ENCODE results near the gene WDFY4.

WDFY4 gene

GRCh38 chr10:48818861-48819520, 134.3 kb downstream of the WDFY4 start:
- DNase-seq (ENCODE audit: low read depth) = no peak

GRCh38 chr10:48819783-48820182, 135.1 kb downstream of the WDFY4 start:
- no peak for DNase-seq (ENCODE audit: low read depth)

DNA sequence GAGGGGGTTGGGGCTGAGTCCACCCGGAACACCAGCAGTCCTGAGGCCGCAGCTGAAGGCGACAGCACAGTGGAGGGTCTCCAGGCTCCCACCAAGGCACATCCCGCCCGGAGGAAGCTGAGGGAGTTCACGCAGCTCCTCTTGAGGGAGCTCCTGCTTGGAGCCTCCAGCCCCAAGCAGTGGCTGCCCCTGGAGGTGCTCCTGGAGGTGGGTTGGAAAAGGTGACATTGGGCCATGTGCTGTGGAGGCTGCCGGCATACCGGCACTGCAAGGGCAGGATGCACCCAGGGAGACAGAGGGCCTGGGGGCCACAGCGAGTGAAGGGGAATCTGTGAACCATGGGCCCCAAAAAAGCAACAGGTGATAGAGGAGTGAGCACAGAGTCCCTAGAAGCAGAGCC, 135.6 kb downstream of the WDFY4 start:
- no peak for DNase-seq (ENCODE audit: low read depth)

DNA sequence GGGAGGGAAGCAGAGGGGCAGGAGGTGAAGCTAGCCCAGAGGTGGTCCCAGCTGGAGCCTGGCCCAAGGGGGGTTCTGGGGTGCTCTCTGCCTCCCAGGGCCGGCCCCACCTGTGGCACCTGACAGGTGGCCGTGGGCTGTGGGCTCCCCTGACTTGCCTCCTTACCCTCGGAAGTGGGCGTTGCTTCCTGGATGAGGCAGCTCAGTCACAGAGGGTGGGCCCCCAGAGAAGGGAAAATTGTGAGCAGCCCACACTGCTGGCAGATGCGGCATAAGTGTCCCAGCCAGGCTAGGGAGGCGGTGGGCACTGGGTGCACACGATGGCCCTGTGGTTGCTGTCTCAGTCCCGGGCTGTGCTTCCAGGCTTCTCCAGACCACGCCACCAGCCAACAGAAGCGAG, 136.0 kb downstream of the WDFY4 start:
- no peak for DNase-seq (ENCODE audit: low read depth)

DNA sequence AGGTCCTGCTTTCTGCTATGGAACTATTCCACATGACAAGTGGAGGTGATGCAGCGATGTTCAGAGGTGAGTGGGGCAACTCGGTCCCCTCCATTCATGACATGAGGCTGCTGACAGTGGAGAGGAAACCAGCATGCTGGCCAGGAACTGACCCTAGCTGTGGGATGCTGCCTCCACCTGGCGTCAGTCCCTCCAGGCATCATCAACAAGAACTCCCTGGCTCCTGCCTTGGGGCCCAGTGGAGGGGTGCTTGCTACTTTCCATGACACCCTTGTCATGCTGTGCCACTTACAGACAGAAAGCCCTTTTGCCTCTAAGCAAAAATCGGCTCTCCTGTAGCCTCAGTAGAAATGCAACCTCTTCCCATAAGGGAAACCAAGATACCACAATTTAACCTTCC, 136.4 kb downstream of the WDFY4 start:
- DNase-seq (ENCODE audit: low read depth) = no peak

DNA sequence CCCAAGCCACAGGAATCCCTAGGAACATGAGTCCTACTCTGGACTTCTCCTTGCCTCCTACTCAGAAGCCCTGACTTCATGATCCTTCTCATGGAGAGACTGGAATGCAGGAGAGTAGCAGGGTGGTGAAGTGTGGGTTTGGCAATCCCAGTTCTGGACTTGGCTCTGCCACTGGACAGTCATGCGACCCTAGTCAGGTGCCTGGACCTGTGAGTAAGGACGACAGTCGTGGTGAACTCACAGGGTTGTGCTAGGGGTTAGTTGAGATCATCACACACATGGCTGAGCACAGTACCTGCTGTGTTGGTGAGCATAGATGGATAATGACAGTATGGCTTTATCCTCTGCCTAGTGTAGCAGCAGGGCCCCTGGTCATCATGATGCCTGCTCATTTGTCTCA, 137.0 kb downstream of the WDFY4 start:
- DNase-seq (ENCODE audit: low read depth) = no peak

- DNase-seq (ENCODE audit: low read depth) = no peak
Measured at GRCh38 chr10:48833674-48834073, 149.0 kb downstream of the WDFY4 start.

DNA sequence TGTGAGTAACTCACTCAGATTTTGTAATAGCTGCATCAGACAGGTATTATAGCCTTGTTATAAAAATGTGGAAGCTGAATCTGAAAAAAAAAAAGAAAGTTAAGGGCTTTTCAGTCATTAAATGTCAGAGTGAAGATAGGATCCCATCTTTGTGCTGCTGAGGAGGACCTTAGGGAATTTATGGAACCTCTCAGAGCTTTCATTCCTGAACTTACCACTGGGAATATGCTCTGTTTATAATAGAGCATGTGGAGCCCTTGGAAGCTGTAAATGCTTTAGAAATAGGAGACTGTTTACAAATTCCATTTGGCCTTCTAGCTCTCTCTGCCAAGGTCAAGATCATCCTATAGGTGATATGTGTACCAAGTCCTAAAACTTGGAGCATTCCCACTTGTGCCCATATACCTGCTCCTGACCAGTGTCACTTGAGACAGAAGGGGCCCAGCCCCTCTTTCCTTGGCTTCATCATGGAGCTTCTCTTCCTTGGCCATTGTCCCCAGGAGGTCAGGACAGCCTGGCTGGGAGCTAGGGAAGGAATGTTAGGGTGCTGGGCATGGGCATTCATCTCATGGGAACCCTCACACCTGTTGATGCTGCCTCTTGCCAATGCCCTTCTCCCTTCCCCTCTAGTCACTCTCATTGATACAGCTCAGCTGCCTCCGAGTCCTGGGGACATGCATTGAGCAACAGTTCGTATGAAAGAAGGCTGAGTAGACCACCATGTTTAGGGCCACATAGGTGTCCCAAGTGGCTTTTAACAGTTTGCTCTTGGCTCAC, 149.7 kb downstream of the WDFY4 start:
- no peak for DNase-seq (ENCODE audit: low read depth)

DNA sequence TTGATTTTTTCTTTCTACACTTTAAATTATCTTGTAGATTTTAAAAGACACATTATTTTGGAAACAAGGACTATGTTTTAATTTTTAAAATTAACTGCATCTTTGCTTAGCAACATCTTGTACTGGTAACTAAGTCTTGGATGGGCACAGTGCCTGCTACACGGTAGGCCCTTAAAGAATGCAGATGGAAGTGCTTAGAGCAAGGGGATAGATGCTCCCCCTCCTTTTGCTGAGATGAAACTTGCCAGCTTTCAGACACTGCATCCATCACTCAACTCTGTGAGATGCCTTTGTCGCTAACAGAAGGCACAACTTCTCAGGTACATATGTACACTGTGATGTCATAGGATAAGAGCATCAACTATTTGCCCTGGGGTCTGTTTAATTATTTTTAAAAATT, 151.1 kb downstream of the WDFY4 start:
- no peak for DNase-seq (ENCODE audit: low read depth)

GRCh38 chr10:48836605-48837004, 151.9 kb downstream of the WDFY4 start:
- DNase-seq (ENCODE audit: low read depth) = no peak

- no peak for DNase-seq (ENCODE audit: low read depth)
Measured at GRCh38 chr10:48838834-48839233, 154.2 kb downstream of the WDFY4 start.

GRCh38 chr10:48839809-48840679, 155.4 kb downstream of the WDFY4 start:
- DNase-seq (ENCODE audit: low read depth) = no peak

DNA sequence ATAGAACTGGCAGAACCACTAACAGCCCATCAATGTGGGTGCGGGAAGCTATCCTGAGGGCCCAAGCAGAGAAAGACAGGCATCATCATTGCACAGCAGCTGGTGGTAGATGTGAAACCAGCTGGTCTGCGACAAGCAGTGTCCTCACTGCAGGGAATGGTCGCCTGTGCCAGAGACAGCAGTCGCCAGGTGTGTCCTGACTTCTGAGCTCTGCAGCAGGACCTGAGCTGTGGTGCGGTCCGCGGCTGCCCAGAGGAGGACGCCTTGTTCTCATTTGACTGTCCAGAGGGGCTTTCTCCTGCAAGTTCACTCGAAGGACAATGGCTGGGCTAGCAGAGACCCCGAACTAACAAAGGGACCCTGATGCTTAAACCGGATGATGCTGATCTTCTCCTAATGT, 157.6 kb downstream of the WDFY4 start:
- no peak for DNase-seq (ENCODE audit: low read depth)

DNA sequence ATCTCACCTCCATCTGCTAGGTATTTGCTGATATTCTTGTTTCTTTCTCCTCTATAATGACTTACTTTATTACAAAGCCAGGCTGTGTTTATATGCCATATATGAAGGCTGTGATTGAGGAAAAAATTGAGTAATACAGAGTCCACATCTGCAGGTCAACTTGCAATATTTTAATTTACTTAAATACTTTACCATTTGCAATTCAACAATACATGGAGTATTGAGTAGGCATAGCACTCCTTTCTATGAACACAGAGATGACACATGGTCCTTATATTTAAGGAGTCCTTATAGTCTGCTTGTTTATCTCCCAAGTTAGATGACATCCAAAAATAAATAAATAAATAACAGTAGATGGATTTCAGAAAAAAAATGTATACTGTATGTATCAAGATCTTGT, 158.5 kb downstream of the WDFY4 start:
- DNase-seq (ENCODE audit: low read depth) = no peak

- DNase-seq (ENCODE audit: low read depth) = no peak
Measured at GRCh38 chr10:48844616-48845015, 159.9 kb downstream of the WDFY4 start.

- no peak for DNase-seq (ENCODE audit: low read depth)
Measured at GRCh38 chr10:48845512-48845911, 160.8 kb downstream of the WDFY4 start.

DNA sequence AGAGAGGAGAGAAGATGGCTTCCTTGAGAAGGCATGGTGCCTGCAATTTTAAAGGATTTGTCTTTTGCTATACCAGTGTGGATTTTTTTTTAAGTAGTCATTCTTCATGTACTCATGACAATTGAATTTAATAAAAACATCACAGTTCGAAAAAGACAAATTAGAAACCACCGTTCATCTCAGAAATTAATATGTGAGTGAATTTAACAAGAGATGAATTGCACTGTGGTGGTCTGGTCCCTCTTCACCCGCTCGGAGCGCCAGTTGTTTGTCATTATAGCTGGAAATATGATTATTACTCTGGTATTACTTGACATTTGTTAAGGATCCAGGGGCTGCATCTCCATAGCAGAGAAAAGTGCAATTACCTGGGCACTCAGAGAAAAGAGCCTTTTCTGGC, 163.0 kb downstream of the WDFY4 start:
- DNase-seq (ENCODE audit: low read depth) = no peak

DNA sequence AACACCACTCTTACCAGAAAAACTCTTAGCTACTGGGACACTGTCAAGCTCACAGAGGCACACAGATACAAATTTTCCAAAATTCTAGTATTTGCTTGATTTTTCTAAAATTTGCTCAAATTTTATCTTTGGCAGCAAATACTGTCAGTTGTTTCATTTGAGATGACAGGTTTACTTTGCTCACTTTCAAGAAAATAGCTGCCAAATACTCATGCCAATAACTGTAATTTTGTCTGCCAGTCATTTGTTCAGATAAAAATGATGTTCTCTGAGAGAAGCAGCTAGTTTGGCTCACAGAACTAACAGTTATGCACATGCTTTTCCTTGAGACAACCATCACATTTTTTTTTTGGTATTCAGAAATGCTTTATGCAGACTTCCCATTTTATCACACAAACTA, 172.2 kb downstream of the WDFY4 start:
- DNase-seq (ENCODE audit: low read depth) = no peak

DNA sequence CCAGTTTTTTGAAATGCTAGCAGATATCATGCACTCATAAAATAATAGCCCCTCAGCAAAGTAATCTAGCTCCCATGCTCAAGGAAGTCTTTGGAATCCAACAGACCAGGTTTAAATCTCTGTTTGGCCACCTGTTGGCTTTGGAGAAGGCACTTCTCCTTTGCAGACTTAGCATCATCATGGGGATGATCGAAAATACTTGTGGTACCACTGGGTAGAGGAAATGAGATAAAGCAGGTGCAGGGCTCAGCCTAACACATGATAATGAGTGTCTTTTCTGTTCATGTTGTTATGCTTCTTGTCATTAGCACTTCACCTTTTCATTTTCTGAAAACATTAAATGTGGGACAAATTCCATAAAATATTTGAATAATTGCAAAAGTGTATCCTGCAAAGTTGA, 187.6 kb downstream of the WDFY4 start:
- DNase-seq (ENCODE audit: low read depth) = no peak

- no peak for DNase-seq (ENCODE audit: low read depth)
Measured at GRCh38 chr10:48878091-48878490, 193.4 kb downstream of the WDFY4 start.

DNA sequence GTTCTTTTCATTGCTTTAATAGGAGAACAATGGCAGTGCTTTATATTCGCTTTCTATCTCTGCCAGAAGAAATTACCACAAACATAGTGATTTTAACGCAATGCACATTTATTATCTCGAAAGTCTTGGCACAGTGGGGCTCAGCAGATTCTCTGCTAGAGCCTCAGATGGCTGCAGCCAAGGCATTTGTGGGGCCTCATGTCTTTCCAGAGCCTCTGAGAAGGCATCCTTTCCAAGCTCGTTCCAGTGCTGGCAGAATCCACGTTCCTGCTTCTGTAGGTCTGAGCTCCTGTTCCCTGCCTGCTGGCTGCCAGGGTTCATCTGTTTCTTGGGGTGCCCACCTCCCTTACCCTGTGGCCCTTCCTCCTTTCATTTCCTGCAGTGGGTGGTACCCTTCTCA, 194.8 kb downstream of the WDFY4 start:
- no peak for DNase-seq (ENCODE audit: low read depth)

- no peak for DNase-seq (ENCODE audit: low read depth)
Measured at GRCh38 chr10:48880016-48880705, 195.5 kb downstream of the WDFY4 start.
